GM18868 (cell line): ENCODE results near the gene WRNIP1.
"Not testable (repeated sequence)": the region's sequence is repeated elsewhere in the genome, so short reads cannot be mapped to it uniquely, and the experiment has no call there.

Source experiments
- ATAC-seq: cut with Tn5 transposase; IDR thresholded peaks from one replicate; pipeline ENCODE4 v1.9.1; 2021; ENCODE audit warnings: mild to moderate bottlenecking, moderate library complexity; ENCODE audit not compliant: unreplicated experiment

The WRNIP1 gene

DNA sequence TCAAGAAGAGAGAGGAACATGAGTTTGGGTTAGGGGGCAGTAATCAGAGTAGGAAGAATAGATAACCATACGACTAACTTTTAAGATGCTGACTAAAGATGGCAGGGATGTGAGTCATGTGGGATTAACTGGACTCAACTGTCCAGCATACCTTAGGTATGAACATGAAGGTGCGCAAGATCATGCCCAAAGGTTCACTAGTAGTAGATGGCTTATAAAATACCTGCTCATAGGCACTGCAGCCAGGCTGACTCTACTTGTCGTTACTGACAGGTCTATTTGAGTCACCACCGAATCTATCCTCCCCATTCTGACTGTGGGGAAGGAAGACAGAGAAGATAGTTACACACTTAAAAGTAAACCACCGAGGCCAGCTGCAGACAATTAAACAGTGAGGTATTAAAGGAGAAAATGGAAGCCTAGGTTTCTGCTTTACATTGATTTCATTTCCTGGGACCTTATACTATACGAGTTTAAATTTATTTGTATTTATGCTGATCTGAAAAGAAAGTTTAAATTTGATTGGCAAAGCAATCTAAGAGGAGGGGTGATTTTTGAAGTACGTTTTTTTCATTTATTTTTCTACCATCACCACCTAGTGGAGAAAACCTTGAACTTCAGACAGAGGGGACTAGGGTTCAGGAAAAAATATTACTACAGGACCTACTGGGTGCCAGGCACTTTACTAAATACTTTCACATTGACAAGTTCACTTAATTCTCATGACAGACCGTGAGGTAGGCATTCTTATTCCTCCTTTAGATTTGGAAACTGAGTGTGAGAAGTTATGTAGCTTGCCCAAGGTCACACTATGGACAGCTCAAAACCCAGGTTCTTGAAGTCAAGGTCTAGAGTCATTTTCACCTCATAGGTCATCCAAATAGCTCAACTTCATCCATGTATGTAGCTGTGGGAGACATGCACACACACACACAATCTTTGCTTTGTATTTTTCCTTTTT lies 4.0 kb upstream of the WRNIP1 start:
- ATAC-seq, result no peak

- ATAC-seq, result not testable (repeated sequence)
These were observed 2.3 kb upstream of the WRNIP1 start for GRCh38 chr6:2762868-2763267.

- no peak for ATAC-seq
These were observed 1.8 kb upstream of the WRNIP1 start for GRCh38 chr6:2763345-2763841.

DNA sequence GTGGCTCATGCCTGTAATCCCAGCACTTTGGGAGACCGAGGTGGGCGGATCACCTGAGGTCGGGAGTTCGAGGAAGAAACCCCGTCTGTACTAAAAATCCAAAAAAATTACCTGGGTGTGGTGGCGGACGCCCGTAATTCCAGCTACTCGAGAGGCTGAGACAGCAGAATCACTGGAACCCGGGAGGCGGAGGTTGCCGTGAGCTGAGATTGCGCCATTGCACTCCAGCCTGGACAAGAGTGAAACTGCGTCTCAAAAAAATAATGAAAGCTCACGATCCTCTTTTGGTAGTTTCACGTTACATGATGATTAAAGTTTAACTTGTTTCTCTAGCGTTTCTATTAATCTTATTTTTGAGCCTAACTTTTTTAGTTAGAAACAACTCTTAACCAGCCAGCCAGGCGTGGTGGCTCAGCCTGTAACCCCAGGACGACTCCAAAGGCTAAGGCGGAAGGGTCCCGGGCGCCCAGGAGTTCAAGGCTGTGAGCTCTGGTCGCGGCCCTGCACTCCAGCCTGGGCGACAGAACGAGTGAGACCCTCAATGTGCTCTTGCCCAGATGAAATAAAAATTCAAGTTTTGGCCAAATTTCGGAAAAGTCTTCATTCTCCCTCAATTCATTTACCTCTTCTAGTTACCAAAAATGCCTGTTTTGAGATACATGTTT lies 1.2 kb upstream of the WRNIP1 start:
- no peak for ATAC-seq

GRCh38 chr6:2764610-2765165 lies 505 bp upstream of the WRNIP1 start:
- peak; percentile 61 for ATAC-seq

GRCh38 chr6:2765896-2766766 lies 938 bp downstream of the WRNIP1 start:
- peak; percentile 17 for ATAC-seq

GRCh38 chr6:2766767-2767656 lies 1.8 kb downstream of the WRNIP1 start:
- no peak for ATAC-seq

DNA sequence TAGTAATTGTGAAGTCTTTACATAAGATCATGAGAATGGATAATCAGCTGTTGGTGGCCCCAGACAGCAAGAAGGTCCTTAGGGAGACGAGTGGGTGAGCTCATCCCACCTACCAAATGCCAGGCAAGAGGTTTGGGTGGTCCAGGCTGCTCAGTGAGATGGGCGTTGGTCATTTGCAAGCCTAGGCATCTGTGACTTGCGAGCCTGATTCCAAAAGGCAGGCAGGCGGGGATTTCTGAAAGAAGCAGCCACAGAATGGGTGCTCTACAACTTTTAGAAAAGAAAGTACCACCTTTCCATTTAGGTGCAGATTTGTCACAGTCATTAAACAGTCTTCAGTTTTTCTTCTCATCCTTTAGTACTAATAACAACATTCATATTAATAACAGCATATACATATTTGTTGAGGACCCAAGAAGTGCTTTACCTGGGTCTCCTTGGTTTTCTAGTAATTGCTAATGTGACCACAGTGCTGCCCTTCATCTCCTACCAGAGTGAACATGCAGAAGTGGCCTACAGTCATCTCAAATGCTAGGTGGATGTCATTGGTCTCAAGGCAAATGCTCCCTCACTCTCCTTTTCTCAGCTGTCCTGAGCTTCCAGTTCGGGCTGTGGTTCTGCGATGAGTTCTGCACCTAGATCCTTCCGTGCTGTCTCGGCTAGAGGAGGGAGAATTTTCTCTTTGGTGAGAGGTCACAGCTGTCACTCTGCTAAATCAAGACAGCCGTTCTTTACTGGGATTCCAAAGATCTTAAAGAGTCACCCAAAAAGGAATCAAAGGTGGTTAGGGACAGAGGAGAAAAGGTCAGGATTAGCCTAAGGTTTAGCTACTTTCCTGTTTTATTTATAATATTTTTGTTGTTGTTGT lies 2.7 kb downstream of the WRNIP1 start:
- ATAC-seq, result no peak

DNA sequence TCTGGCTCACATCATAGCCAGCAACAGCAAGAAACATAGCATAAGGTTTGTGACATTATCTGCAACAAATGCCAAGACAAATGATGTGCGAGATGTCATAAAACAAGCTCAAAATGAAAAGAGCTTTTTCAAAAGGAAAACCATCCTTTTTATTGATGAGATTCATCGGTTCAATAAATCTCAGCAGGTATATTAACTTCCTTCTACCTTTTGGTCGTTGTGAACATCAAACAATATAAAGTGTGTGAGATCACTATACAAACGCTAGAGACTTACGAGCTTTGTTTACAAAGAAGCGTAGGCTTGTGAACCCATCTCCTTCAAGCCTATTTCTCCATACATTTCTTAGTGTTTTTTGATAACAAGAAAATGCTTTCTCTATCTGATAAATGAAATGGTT lies 3.5 kb downstream of the WRNIP1 start:
- ATAC-seq, result no peak

DNA sequence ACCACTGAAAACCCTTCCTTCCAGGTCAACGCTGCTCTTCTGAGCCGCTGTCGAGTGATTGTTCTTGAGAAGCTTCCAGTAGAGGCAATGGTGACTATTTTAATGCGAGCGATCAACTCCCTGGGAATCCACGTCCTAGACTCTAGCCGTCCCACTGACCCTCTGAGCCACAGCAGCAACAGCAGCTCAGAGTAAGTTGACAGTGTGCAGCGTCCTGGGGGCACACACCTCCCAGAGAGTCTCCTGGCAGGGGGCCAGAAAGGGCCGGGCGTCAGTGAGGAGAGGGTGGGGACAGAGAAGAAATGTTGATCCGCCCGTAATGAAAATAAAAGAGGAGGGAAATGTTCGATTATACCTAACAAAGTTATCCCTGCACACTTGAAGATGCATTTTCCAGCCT lies 5.0 kb downstream of the WRNIP1 start:
- ATAC-seq, result no peak

DNA sequence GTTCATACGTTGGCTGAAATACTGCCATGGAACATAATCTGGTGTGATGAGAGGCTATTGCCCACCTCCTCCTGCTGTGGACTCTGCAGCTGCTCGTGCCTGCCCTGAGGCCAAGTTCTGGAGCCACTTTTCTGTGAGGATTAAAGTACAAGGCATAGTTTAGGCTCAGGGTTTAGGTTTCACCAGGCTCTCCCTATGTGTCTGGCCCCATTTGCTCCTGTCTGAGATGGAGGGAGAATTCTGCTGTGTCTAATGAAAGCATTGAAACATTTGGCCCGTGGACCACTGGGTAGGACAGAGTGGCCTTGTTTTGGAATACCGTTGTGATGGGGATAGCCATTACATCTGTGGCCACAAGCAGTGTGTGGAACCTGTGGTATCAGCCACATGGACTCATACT lies 5.9 kb downstream of the WRNIP1 start:
- ATAC-seq, result no peak

- ATAC-seq, result no peak
These were observed 7.6 kb downstream of the WRNIP1 start for GRCh38 chr6:2772840-2773239.

DNA sequence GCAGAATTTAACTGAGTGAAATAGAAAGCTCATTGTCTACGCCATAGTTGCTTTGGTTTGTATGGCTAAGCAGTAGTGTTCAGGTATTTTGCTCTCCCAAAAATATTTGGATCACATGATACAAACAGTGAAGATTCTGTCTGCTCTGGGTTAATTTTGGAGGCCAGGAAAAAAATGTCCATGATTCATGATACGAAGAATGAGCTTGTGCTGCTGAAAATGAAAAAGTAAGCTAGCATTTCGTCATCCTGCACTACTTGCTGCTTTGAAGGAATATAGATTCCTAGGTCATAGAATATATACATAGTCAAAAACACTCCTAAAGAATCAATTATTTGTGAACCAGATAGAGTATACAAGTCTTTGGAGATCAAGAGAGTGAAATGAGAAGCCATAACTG lies 8.3 kb downstream of the WRNIP1 start:
- ATAC-seq, result no peak

DNA sequence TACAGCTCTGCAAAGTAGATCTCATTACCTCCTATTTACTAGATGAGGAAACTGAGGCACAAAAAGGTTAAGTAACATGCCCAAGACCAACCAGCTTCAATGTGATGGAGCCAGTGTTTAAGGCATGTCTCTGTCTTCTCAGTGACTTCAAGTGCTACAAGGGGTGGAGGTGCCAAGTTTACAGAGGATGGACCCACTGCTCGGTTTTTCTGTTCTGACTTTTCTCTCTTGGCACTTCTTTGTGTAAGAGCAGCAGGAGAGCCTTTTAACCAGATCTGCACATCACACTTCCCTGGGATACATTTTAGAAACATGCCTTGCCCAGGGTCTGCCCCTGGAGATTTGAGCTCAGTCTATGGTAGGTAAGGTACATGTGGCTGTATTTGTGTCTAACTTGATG lies 9.8 kb downstream of the WRNIP1 start:
- ATAC-seq, result no peak

DNA sequence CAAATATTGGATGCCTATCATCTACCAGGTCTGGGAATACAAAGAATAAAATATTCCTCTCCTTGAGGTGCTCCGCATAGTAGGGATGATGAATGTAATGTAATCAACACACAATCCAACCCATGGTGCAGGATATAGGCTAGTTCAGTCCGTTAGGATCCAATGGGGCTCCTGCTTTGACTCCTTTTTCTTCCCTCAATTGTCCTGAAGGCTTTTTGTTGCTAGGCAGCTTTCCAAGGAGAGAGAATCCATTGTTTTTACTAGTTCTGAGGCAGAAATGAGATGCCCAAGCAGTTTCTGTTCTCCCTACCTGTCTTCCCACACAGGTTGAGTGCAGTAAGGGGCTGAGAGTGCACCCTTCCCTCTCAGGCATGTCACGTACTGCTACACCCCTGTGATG lies 12.1 kb downstream of the WRNIP1 start:
- ATAC-seq, result no peak

GRCh38 chr6:2780102-2780737 lies 15.0 kb downstream of the WRNIP1 start:
- no peak for ATAC-seq

- no peak for ATAC-seq
These were observed 16.6 kb downstream of the WRNIP1 start for GRCh38 chr6:2781685-2782355.

DNA sequence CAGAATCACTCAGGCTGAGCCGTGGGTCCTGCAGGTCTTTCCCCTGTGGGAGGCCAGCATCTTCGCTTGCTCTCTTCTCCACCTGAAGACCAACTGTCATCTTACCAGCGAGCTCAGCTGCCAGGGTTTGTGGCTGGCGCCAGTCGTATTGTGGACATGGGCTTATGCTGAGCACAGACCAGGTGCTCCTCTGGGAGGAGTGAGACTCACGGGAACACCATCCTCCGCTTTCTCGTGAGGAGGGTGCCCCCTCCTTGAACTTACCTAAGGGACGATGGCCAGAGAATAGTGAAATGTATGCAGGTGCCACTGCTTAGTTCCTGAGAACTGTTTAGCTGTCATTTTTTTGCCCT lies 17.1 kb downstream of the WRNIP1 start:
- no peak for ATAC-seq
